ENCODE measurements around the gene TOP3A. TPM values are rescaled to one million over a fixed set of nuclear protein-coding genes. Genes with fewer than 3 reads are reported as not detected.

The TOP3A gene
- total RNA-seq, 1 experiment from 2014 or later = 56.1 TPM

DNA sequence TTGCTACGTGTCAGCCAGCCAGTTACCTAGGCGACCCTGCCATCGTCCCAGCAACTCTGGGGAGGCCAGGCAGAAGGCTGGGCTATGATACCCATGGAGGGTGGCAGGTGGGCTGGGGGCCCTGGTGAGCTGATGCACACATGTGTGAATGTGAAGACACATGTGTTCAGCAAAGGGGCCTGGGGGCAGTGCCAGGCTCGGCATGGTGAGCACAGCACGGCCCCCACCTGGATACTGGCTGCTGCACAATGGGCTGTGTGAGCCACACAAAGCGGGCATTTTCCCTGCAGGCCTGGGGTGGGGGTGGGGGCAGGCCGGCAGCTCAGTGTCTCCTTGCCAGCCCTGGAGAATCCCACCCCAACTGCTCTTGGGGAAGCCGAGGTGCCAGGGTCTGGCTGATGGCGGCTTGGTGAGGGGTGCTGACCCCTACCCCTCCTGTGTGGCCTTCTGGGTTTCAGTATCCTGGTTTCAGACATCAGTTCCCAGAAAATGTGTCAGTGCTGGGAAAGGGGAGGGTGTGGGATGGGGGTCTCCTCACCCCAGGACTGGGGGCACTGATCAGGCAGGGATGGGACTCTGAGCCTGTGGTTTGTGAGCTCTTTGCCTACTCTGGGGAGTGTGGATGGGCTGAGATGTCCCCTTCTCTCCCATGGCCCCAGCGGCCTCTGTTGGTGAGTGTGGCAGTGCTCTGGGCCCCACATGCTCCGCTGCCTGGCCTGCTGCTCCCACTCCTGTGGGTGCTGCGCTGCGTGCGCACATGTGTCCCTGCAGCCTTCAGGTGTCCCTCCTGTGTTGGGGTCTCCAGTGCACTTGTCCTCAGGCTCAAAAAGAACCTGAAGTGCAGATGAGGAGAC lies 84.3 kb downstream of the TOP3A start:
- ChIA-PET POLR2A (no interaction called here), CTCF (interaction anchor here (0.5 to 1.7 kb wide), 3 partner anchors 14 to 352 kb away, joined by 3 to 5 read pairs (median 3); no protein-coding TSS in a partner anchor)
- ATAC-seq (no peak), DNase-seq (ENCODE audit: low spot score) (no peak)
- Mint-ChIP-seq H3K4me1 (peaks cover 18% of the 10 kb centered on the region), H3K4me3 (no peak overlapping the region), H3K27me3 (ENCODE audit: low read depth) (no peaks in the 10 kb centered on the region), H3K27ac (no peak overlapping the region), H3K36me3 (peaks cover 10% of the 10 kb centered on the region; the same call in 1 of the 2 replicates), H3K9me3 (no peaks in the 10 kb centered on the region)
- TF ChIP-seq, protein P1, sequence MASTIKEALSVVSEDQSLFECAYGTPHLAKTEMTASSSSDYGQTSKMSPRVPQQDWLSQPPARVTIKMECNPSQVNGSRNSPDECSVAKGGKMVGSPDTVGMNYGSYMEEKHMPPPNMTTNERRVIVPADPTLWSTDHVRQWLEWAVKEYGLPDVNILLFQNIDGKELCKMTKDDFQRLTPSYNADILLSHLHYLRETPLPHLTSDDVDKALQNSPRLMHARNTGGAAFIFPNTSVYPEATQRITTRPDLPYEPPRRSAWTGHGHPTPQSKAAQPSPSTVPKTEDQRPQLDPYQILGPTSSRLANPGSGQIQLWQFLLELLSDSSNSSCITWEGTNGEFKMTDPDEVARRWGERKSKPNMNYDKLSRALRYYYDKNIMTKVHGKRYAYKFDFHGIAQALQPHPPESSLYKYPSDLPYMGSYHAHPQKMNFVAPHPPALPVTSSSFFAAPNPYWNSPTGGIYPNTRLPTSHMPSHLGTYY (CRISPR knock-in tag; IDR thresholded peaks at IDR 0.05) = no peak
- TF ChIP-seq, protein P2, sequence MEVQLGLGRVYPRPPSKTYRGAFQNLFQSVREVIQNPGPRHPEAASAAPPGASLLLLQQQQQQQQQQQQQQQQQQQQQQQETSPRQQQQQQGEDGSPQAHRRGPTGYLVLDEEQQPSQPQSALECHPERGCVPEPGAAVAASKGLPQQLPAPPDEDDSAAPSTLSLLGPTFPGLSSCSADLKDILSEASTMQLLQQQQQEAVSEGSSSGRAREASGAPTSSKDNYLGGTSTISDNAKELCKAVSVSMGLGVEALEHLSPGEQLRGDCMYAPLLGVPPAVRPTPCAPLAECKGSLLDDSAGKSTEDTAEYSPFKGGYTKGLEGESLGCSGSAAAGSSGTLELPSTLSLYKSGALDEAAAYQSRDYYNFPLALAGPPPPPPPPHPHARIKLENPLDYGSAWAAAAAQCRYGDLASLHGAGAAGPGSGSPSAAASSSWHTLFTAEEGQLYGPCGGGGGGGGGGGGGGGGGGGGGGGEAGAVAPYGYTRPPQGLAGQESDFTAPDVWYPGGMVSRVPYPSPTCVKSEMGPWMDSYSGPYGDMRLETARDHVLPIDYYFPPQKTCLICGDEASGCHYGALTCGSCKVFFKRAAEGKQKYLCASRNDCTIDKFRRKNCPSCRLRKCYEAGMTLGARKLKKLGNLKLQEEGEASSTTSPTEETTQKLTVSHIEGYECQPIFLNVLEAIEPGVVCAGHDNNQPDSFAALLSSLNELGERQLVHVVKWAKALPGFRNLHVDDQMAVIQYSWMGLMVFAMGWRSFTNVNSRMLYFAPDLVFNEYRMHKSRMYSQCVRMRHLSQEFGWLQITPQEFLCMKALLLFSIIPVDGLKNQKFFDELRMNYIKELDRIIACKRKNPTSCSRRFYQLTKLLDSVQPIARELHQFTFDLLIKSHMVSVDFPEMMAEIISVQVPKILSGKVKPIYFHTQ (CRISPR knock-in tag; IDR thresholded peaks at IDR 0.05) = no peak
- TF ChIP-seq, protein P3, sequence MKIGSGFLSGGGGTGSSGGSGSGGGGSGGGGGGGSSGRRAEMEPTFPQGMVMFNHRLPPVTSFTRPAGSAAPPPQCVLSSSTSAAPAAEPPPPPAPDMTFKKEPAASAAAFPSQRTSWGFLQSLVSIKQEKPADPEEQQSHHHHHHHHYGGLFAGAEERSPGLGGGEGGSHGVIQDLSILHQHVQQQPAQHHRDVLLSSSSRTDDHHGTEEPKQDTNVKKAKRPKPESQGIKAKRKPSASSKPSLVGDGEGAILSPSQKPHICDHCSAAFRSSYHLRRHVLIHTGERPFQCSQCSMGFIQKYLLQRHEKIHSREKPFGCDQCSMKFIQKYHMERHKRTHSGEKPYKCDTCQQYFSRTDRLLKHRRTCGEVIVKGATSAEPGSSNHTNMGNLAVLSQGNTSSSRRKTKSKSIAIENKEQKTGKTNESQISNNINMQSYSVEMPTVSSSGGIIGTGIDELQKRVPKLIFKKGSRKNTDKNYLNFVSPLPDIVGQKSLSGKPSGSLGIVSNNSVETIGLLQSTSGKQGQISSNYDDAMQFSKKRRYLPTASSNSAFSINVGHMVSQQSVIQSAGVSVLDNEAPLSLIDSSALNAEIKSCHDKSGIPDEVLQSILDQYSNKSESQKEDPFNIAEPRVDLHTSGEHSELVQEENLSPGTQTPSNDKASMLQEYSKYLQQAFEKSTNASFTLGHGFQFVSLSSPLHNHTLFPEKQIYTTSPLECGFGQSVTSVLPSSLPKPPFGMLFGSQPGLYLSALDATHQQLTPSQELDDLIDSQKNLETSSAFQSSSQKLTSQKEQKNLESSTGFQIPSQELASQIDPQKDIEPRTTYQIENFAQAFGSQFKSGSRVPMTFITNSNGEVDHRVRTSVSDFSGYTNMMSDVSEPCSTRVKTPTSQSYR (CRISPR knock-in tag; IDR thresholded peaks at IDR 0.05) = no peak
- no peak for TF ChIP-seq ZNF263 (CRISPR knock-in tag; IDR thresholded peaks at IDR 0.05; ENCODE audit: low read depth)
- TF ChIP-seq, protein P4, sequence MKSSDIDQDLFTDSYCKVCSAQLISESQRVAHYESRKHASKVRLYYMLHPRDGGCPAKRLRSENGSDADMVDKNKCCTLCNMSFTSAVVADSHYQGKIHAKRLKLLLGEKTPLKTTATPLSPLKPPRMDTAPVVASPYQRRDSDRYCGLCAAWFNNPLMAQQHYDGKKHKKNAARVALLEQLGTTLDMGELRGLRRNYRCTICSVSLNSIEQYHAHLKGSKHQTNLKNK (CRISPR knock-in tag; IDR thresholded peaks at IDR 0.05) = no peak
- TF ChIP-seq, protein P5, sequence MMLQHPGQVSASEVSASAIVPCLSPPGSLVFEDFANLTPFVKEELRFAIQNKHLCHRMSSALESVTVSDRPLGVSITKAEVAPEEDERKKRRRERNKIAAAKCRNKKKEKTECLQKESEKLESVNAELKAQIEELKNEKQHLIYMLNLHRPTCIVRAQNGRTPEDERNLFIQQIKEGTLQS (CRISPR knock-in tag; conservative IDR thresholded peaks at IDR 0.05) = no peak

DNA sequence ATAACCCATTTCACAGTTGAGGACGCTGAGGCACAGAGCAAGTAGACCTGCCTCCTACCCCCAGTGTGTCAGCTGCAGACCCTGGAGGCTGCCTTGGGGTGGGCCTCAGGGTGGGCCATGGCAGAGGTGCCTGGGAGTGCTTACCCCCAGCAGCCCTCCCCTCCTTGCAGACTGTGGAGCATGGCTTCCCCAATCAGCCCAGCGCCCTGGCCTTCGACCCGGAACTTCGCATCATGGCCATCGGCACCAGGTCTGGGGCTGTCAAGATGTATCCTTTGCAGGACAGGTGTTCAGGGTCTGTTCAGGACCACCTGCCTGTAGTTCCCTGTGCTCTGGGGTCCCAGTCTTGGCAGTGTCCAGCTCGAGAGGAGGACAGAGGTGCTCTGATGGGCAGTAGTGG lies 85.0 kb downstream of the TOP3A start:
- peaks cover 6% of the 10 kb centered on the region; the same call in 1 of the 2 replicates for H3K36me3 Mint-ChIP-seq
- no peak for TF ChIP-seq ZNF423 (CRISPR knock-in tag; IDR thresholded peaks at IDR 0.05)
- TF ChIP-seq, protein P4 (CRISPR knock-in tag; IDR thresholded peaks at IDR 0.05) = no peak
- TF ChIP-seq, protein P6, sequence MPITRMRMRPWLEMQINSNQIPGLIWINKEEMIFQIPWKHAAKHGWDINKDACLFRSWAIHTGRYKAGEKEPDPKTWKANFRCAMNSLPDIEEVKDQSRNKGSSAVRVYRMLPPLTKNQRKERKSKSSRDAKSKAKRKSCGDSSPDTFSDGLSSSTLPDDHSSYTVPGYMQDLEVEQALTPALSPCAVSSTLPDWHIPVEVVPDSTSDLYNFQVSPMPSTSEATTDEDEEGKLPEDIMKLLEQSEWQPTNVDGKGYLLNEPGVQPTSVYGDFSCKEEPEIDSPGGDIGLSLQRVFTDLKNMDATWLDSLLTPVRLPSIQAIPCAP (CRISPR knock-in tag; IDR thresholded peaks at IDR 0.05) = no peak
- TF ChIP-seq SOX15 (CRISPR knock-in tag; IDR thresholded peaks at IDR 0.05) = no peak
- TF ChIP-seq, protein P7, sequence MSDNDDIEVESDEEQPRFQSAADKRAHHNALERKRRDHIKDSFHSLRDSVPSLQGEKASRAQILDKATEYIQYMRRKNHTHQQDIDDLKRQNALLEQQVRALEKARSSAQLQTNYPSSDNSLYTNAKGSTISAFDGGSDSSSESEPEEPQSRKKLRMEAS (CRISPR knock-in tag; IDR thresholded peaks at IDR 0.05) = no peak
- TF ChIP-seq NR1H2 (CRISPR knock-in tag; IDR thresholded peaks at IDR 0.05) = no peak
- TF ChIP-seq GTF2I (CRISPR knock-in tag; conservative IDR thresholded peaks at IDR 0.05) = no peak
- TF ChIP-seq, protein P8, sequence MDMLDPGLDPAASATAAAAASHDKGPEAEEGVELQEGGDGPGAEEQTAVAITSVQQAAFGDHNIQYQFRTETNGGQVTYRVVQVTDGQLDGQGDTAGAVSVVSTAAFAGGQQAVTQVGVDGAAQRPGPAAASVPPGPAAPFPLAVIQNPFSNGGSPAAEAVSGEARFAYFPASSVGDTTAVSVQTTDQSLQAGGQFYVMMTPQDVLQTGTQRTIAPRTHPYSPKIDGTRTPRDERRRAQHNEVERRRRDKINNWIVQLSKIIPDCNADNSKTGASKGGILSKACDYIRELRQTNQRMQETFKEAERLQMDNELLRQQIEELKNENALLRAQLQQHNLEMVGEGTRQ (CRISPR knock-in tag; IDR thresholded peaks at IDR 0.05) = no peak
- no peak for TF ChIP-seq TCF7 (CRISPR knock-in tag; IDR thresholded peaks at IDR 0.05; ENCODE audit: low read depth)
- TF ChIP-seq, protein P9, sequence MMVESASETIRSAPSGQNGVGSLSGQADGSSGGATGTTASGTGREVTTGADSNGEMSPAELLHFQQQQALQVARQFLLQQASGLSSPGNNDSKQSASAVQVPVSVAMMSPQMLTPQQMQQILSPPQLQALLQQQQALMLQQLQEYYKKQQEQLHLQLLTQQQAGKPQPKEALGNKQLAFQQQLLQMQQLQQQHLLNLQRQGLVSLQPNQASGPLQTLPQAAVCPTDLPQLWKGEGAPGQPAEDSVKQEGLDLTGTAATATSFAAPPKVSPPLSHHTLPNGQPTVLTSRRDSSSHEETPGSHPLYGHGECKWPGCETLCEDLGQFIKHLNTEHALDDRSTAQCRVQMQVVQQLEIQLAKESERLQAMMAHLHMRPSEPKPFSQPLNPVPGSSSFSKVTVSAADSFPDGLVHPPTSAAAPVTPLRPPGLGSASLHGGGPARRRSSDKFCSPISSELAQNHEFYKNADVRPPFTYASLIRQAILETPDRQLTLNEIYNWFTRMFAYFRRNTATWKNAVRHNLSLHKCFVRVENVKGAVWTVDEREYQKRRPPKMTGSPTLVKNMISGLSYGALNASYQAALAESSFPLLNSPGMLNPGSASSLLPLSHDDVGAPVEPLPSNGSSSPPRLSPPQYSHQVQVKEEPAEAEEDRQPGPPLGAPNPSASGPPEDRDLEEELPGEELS (CRISPR knock-in tag; IDR thresholded peaks at IDR 0.05) = no peak

More for the DNA sequence above, 85.0 kb downstream of the TOP3A start:
- Mint-ChIP-seq H3K27me3 (ENCODE audit: low read depth) (no peaks in the 10 kb centered on the region), H3K4me3 (no peak overlapping the region), H3K9me3 (no peaks in the 10 kb centered on the region), H3K27ac (no peak overlapping the region), H3K4me1 (peaks cover 18% of the 10 kb centered on the region)
- ChIA-PET POLR2A (no interaction called here), CTCF (interaction anchor here (1.5 kb wide), 1 partner anchor 38 kb away, joined by 3 read pairs; no protein-coding TSS in a partner anchor)
- ATAC-seq (no peak), DNase-seq (ENCODE audit: low spot score) (no peak)

Data from WTC11 (cell line).